K562 (cell line): Measurements from ENCODE around the gene TRIO. TPM values are rescaled to one million over a fixed set of nuclear protein-coding genes. Genes with fewer than 3 reads are reported as not detected.

Experiments
- ATAC-seq: fragments of 200-7000 bp; cut with Tn5 transposase; 3 replicates; pipeline ENCODE4 v1.9.1; 2020; ENCODE audit warnings: moderate library complexity
- BruUV-seq: library from RNA; stranded (reverse); fragments of 400-500 nt; replicated peaks from 2 replicates; lab custom pipeline; 2021; lab: Mats Ljungman, UMichigan
- CTCF ChIA-PET: fragments of 300-600 bp; formaldehyde crosslinking; extraction: SDS; loops from one replicate; lab custom pipeline; 2021; ENCODE audit warnings: low intra/inter-chr PET ratio; lab: Yijun Ruan, JAX
- POLR2A ChIA-PET: fragments of 300-600, 350-650 bp; sonication (Branson Sonifier 250); formaldehyde crosslinking; extraction: SDS; loops from one replicate; lab custom pipeline; 2021; ENCODE audit warnings: antibody characterized with exemption, inconsistent platforms; lab: Yijun Ruan, JAX
- DNase-seq, 4 experiments: peaks; one replicate each; pipeline versions ENCODE4 v3.0.0 to v3.0.0-alpha.2; 2011 to 2018; ENCODE audit warnings: low spot score in 3 of 4, mixed read lengths in 3 of 4; ENCODE audit errors: extremely low read depth in 1 of 4
- FAIRE-seq: peaks from 2 replicates; lab custom pipeline; 2011; peaks lifted over from hg19 to GRCh38; lab: Jason Lieb, UNC
- H2AFZ ChIP-seq: 2 replicates; pipeline ENCODE4 v1.6.0; 2011; ENCODE audit warnings: low read depth, low read length, control low read depth, inconsistent platforms
- H3K27ac ChIP-seq: fragments of 200-600 bp; 3 replicates; pipeline ENCODE4 v1.8.0; 2011; ENCODE audit warnings: low read depth, mild to moderate bottlenecking, control low read depth, inconsistent platforms, low read length, moderate library complexity, mixed read lengths; ENCODE audit errors: extremely low read depth
- H3K27me3 ChIP-seq, 2 experiments: fragments of 300-600 bp in 1 of 2; 2 replicates in 1 of 2; 3 replicates in 1 of 2; pipeline versions ENCODE4 v1.6.0 to v1.8.0; 2011; ENCODE audit warnings: inconsistent platforms in 2 of 2, low read length in 2 of 2, mild to moderate bottlenecking in 1 of 2, mixed read lengths in 1 of 2, moderate library complexity in 1 of 2; ENCODE audit not compliant: control insufficient read depth in 2 of 2, insufficient read depth in 2 of 2
- H3K36me3 ChIP-seq: fragments of 300-600 bp; 3 replicates; pipeline ENCODE4 v1.8.0; 2011; ENCODE audit warnings: mild to moderate bottlenecking, low read length, inconsistent platforms; ENCODE audit not compliant: control insufficient read depth, insufficient read depth
- H3K4me1 ChIP-seq, 2 experiments: fragments of 200-600 bp in 1 of 2; replicated peaks in 1 of 2; 2 replicates in 1 of 2; 3 replicates in 1 of 2; pipeline versions ENCODE4 v1.5.1 to v1.8.0; 2011; ENCODE audit warnings: inconsistent platforms in 2 of 2, low read length in 2 of 2, mild to moderate bottlenecking in 1 of 2, mixed read lengths in 1 of 2, moderate library complexity in 1 of 2; ENCODE audit not compliant: control insufficient read depth in 2 of 2, insufficient read depth in 2 of 2
- H3K4me2 ChIP-seq: 2 replicates; pipeline ENCODE4 v1.6.1; 2011; ENCODE audit warnings: low read length, control low read depth, inconsistent platforms, mixed read lengths; ENCODE audit not compliant: insufficient read depth
- H3K4me3 ChIP-seq: fragments of 200-600 bp; sonication (generic), shearing (Covaris generic); 2 replicates; pipeline ENCODE4 v1.5.1; 2016; ENCODE audit warnings: control low read depth, inconsistent platforms
- H3K79me2 ChIP-seq: fragments of 200-600 bp; 3 replicates; pipeline ENCODE4 v1.8.0; 2011; ENCODE audit warnings: low read length, inconsistent platforms; ENCODE audit not compliant: control insufficient read depth, insufficient read depth
- H3K9ac ChIP-seq, 2 experiments: 2 replicates each; pipeline versions ENCODE4 v1.6.0 to v1.6.1; 2011; ENCODE audit warnings: low read depth in 2 of 2, low read length in 2 of 2, control low read depth in 1 of 2, inconsistent platforms in 1 of 2, mild to moderate bottlenecking in 1 of 2, mixed read lengths in 1 of 2; ENCODE audit not compliant: insufficient read depth in 1 of 2
- H3K9me1 ChIP-seq: one replicate; pipeline ENCODE4 v1.6.0; 2011; ENCODE audit warnings: inconsistent platforms, mild to moderate bottlenecking, low read length, moderate library complexity; ENCODE audit not compliant: control insufficient read depth, insufficient read depth
- H3K9me3 ChIP-seq: replicated peaks from 2 replicates; pipeline ENCODE4 v1.5.1; 2011; ENCODE audit warnings: low read depth, low read length, inconsistent platforms; ENCODE audit not compliant: control insufficient read depth, insufficient read depth
- H4K20me1 ChIP-seq: replicated peaks from 2 replicates; pipeline ENCODE4 v1.6.1; 2011; ENCODE audit warnings: low read length, inconsistent platforms, mixed read lengths; ENCODE audit not compliant: control insufficient read depth, insufficient read depth
- CAMTA2 ChIP-seq: fragments of 250-450 bp; sonication (Bioruptor Pico); conservative IDR thresholded peaks from 2 replicates; pipeline ENCODE4 v1.5.1; 2022
- ELF2 ChIP-seq: fragments of 250-450 bp; sonication (Bioruptor Pico); IDR thresholded peaks from 2 replicates; pipeline ENCODE4 v1.5.0; 2021; ENCODE audit warnings: mild to moderate bottlenecking
- ERF ChIP-seq: fragments of 450-650 bp; formaldehyde crosslinking; IDR thresholded peaks from 2 replicates; pipeline ENCODE4 v1.4.0; 2020; ENCODE audit warnings: mild to moderate bottlenecking, mixed read lengths
- ETV5 ChIP-seq: sonication (generic); formaldehyde crosslinking; IDR thresholded peaks from 2 replicates; pipeline ENCODE4 v1.4.0; 2020; ENCODE audit warnings: low read depth, mild to moderate bottlenecking, missing genetic modification reagents
- FOXK2 ChIP-seq, 2 experiments: fragments of 450-650 bp; IDR thresholded peaks in 1 of 2; conservative IDR thresholded peaks in 1 of 2; 2 replicates each; pipeline ENCODE4 v1.6.1; 2016; ENCODE audit warnings: low read depth in 2 of 2, mild to moderate bottlenecking in 1 of 2
- NCOA6 ChIP-seq: fragments of 450-650 bp; IDR thresholded peaks from 2 replicates; pipeline ENCODE4 v1.6.1; 2017; ENCODE audit warnings: mild to moderate bottlenecking
- NFYB ChIP-seq: IDR thresholded peaks from 2 replicates; pipeline ENCODE4 v1.6.1; 2011; ENCODE audit warnings: mild to moderate bottlenecking, moderate library complexity; ENCODE audit not compliant: insufficient read length; ENCODE audit errors: extremely low read depth
- NR3C1 ChIP-seq: sonication (generic); formaldehyde crosslinking; IDR thresholded peaks from 2 replicates; pipeline ENCODE4 v1.8.1; 2022; ENCODE audit warnings: missing genetic modification reagents
- PCBP1 ChIP-seq: fragments of 200-400 bp; formaldehyde crosslinking; IDR thresholded peaks from 2 replicates; pipeline ENCODE4 v1.6.1; 2018; ENCODE audit warnings: mild to moderate bottlenecking, low read depth, low read length; ENCODE audit not compliant: poor library complexity, severe bottlenecking
- PKNOX1 ChIP-seq: fragments of 450-650 bp; IDR thresholded peaks from 2 replicates; pipeline ENCODE4 v1.6.1; 2016
- PRMT5 ChIP-seq: sonication (generic); formaldehyde crosslinking; IDR thresholded peaks from 2 replicates; pipeline ENCODE4 v1.5.0; 2020; ENCODE audit warnings: missing genetic modification reagents
- PYGO2 ChIP-seq: fragments of 450-650 bp; IDR thresholded peaks from 2 replicates; pipeline ENCODE4 v1.6.1; 2016; ENCODE audit warnings: mild to moderate bottlenecking, missing genetic modification characterization, moderate library complexity, missing compliant biosample characterization
- SREBF2 ChIP-seq: sonication (generic); formaldehyde crosslinking; IDR thresholded peaks from 2 replicates; pipeline ENCODE4 v1.4.0; 2020; ENCODE audit warnings: mild to moderate bottlenecking, missing genetic modification reagents
- SUPT5H ChIP-seq: fragments of 450-650 bp; IDR thresholded peaks from 2 replicates; pipeline ENCODE4 v1.6.1; 2016
- YBX1 ChIP-seq: fragments of 450-650 bp; IDR thresholded peaks from 2 replicates; pipeline ENCODE4 v1.7.1; 2016; ENCODE audit warnings: mild to moderate bottlenecking
- ZC3H4 ChIP-seq: sonication (generic); formaldehyde crosslinking; IDR thresholded peaks from 2 replicates; pipeline ENCODE4 v1.9.0; 2021; ENCODE audit warnings: missing genetic modification reagents, borderline replicate concordance
- ZFX ChIP-seq: sonication (generic); formaldehyde crosslinking; IDR thresholded peaks from 2 replicates; pipeline ENCODE4 v1.8.0; 2022; ENCODE audit warnings: mild to moderate bottlenecking, missing genetic modification reagents, moderate library complexity
- ZNF140 ChIP-seq: fragments of 250-450 bp; sonication (Bioruptor Pico); IDR thresholded peaks from 2 replicates; pipeline ENCODE4 v1.8.0; 2021; ENCODE audit warnings: moderate library complexity, mild to moderate bottlenecking, inconsistent platforms
- ZNF778 ChIP-seq: fragments of 450-650 bp; formaldehyde crosslinking; IDR thresholded peaks from 2 replicates; pipeline ENCODE4 v1.4.0; 2020; ENCODE audit warnings: mild to moderate bottlenecking, moderate library complexity
- WGBS: fragments of 100-300 bp; shearing (Covaris generic); methylation state at CpG from one replicate; pipeline ENCODE4 v1.1.6; 2016; ENCODE audit warnings: low coverage, mixed read lengths; ENCODE audit not compliant: insufficient coverage; ENCODE audit errors: missing lambda C conversion rate; 5-methylcytosine and 5-hydroxymethylcytosine counted together
- in situ Hi-C: fragments of 300-500 bp; cut with MboI; formaldehyde crosslinking; loops from 4 replicates; pipeline ENCODE4 v1.15.0; 2018; ENCODE audit warnings: inconsistent platforms, mixed read lengths
- intact Hi-C: fragments of 100-400 bp; cut with micrococcal nuclease; formaldehyde crosslinking; loops from 2 replicates; pipeline ENCODE4 v1.14.2; 2022
- polyA plus RNA-seq, 8 experiments: library from polyadenylated mRNA; depleted of rRNA in 4 of 8; stranded (reverse) in 5 of 8; unstranded in 3 of 8; fragments of >200 nt; fragmentation: Nextera tagmentation in 2 of 8; fragmentation: Illumina TruSeq in 1 of 8; extraction: Ambion mirVana in 2 of 8; extraction: Trizol in 1 of 8; gene quantifications; 2 replicates each; pipeline versions ENCODE4 v1.2.1 to v1.2.3, GENCODE V29; 2011 to 2014; ENCODE audit warnings: inconsistent platforms in 1 of 8, missing spikeins in 1 of 8
- total RNA-seq, 7 experiments: library from RNA; depleted of rRNA in 6 of 7; stranded (reverse); fragments of >200 nt in 6 of 7; fragmentation: Illumina TruSeq in 2 of 7; extraction: Trizol in 2 of 7; gene quantifications; 2 replicates each; pipeline versions ENCODE4 v1.2.1 to v1.2.3, GENCODE V29; 2011 to 2021; ENCODE audit warnings: low replicate concordance in 1 of 7
- TF ChIP-seq, protein P1 (sequence below): fragments of 250-450 bp; sonication (Bioruptor Pico); IDR thresholded peaks from 2 replicates; pipeline ENCODE4 v1.8.0; 2021; ENCODE audit warnings: moderate library complexity, mild to moderate bottlenecking, inconsistent platforms

The TRIO gene
- total and polyA plus RNA-seq, 9 of the 15 experiments (the other 6 are each of a cell fraction or from before 2014, with no cell fraction given), result 0.24 to 5.0 (median 1.1) TPM

GRCh38 chr5:14492331-14492964 is 349.3 kb downstream of the TRIO start (continued):
- TF ChIP-seq, protein P1, sequence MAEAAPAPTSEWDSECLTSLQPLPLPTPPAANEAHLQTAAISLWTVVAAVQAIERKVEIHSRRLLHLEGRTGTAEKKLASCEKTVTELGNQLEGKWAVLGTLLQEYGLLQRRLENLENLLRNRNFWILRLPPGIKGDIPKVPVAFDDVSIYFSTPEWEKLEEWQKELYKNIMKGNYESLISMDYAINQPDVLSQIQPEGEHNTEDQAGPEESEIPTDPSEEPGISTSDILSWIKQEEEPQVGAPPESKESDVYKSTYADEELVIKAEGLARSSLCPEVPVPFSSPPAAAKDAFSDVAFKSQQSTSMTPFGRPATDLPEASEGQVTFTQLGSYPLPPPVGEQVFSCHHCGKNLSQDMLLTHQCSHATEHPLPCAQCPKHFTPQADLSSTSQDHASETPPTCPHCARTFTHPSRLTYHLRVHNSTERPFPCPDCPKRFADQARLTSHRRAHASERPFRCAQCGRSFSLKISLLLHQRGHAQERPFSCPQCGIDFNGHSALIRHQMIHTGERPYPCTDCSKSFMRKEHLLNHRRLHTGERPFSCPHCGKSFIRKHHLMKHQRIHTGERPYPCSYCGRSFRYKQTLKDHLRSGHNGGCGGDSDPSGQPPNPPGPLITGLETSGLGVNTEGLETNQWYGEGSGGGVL (CRISPR knock-in tag), result no peak
- TF ChIP-seq NR3C1 (CRISPR knock-in tag), result no peak
- TF ChIP-seq, all 486 proteins: peak for 0

- FAIRE-seq, result no peak
- Histone ChIP-seq H3K9me1 (no peaks in the 10 kb centered on the region), H3K79me2 (no peaks in the 10 kb centered on the region), H3K27ac (no peak overlapping the region), H3K36me3 (no peaks in the 10 kb centered on the region), H2AFZ (no peak overlapping the region), H4K20me1 (peaks cover 5% of the 10 kb centered on the region; the same call in 1 of the 2 replicates), H3K4me3 (no peak overlapping the region), H3K4me1 (no peaks in the 10 kb centered on the region), H3K4me2 (no peak overlapping the region), H3K9me3 (no peaks in the 10 kb centered on the region), H3K9ac (no peak overlapping the region), H3K27me3 (peaks cover 41 to 57% of the 10 kb centered on the region in 2 experiments)
- in situ Hi-C loops (no loop called here), intact Hi-C loops (no loop called here)
- ChIA-PET CTCF (no interaction called here), POLR2A (no interaction called here)
- no peak for ATAC-seq
- DNase-seq, result no peak
- no TSS peak for BruUV-seq
- WGBS, result 0% methylated on average over 3 of the region's 5 CpGs
- TF ChIP-seq ZFX (CRISPR knock-in tag) (no peak), FOXK2 (conservative IDR thresholded peaks at IDR 0.05 in 1 of 2, IDR thresholded peaks at IDR 0.05 in 1 of 2; ENCODE audit: low read depth in 2 of 2) (no peak), CAMTA2 (CRISPR knock-in tag) (no peak), ETV5 (CRISPR knock-in tag) (no peak), NCOA6 (no peak), YBX1 (no peak), PYGO2 (tag) (no peak), ZC3H4 (CRISPR knock-in tag) (no peak), SUPT5H (no peak), PKNOX1 (no peak), ERF (no peak), ZNF140 (CRISPR knock-in tag) (no peak), ELF2 (no peak), PRMT5 (CRISPR knock-in tag) (no peak), NFYB (no peak), SREBF2 (CRISPR knock-in tag) (no peak), PCBP1 (no peak), ZNF778 (CRISPR knock-in tag) (no peak)
Observed at GRCh38 chr5:14495301-14495700, 352.2 kb downstream of the TRIO start.
